Panc1 (cell line): ENCODE measurements around the gene STAP1. TPM values are rescaled to one million over a fixed set of nuclear protein-coding genes. Genes with fewer than 3 reads are reported as not detected.

Experiments used
- ATAC-seq: fragments of 200-7000 bp; cut with Tn5 transposase; 2 replicates; pipeline ENCODE4 v1.9.1; 2020; ENCODE audit warnings: mild to moderate bottlenecking, moderate library complexity
- BruUV-seq: library from RNA; stranded (reverse); fragments of 400-500 nt; replicated peaks from 2 replicates; lab custom pipeline; 2021; lab: Mats Ljungman, UMichigan
- CTCF ChIA-PET: fragments of 300-600 bp; sonication (Branson Sonifier 250); formaldehyde crosslinking; loops from one replicate; lab custom pipeline; 2022; ENCODE audit warnings: antibody characterized with exemption; lab: Charles Lee
- POLR2A ChIA-PET: fragments of 300-600 bp; sonication (Branson Sonifier 250); formaldehyde crosslinking; loops from one replicate; lab custom pipeline; 2022; ENCODE audit warnings: antibody characterized with exemption; lab: Charles Lee
- DNase-seq: peaks from one replicate; pipeline ENCODE4 v3.0.0-alpha.2; 2010; ENCODE audit warnings: low read depth, low spot score
- H3K27ac ChIP-seq: 2 replicates; pipeline ENCODE4 v1.5.1; 2011; ENCODE audit warnings: mild to moderate bottlenecking, low read length, inconsistent platforms
- H3K27me3 ChIP-seq: fragments of 200-500 bp; sonication (Bioruptor generic); 2 replicates; pipeline ENCODE4 v1.6.0; 2014; ENCODE audit warnings: low read length, inconsistent platforms; ENCODE audit not compliant: control insufficient read depth, insufficient read depth
- H3K36me3 ChIP-seq: fragments of 200-500 bp; sonication (Bioruptor generic); 2 replicates; pipeline ENCODE4 v1.5.1; 2014; ENCODE audit warnings: inconsistent platforms, mild to moderate bottlenecking, low read length, moderate library complexity; ENCODE audit not compliant: control insufficient read depth, insufficient read depth
- H3K4me1 ChIP-seq: 2 replicates; pipeline ENCODE4 v1.5.1; 2011; ENCODE audit warnings: inconsistent platforms, mild to moderate bottlenecking, low read length, moderate library complexity; ENCODE audit not compliant: control insufficient read depth, insufficient read depth
- H3K4me3 ChIP-seq, 2 experiments: 2 replicates each; pipeline ENCODE4 v1.5.1; 2011 to 2012; ENCODE audit warnings: low read depth in 2 of 2, low read length in 2 of 2, mild to moderate bottlenecking in 2 of 2, inconsistent platforms in 1 of 2, moderate library complexity in 1 of 2
- H3K9me3 ChIP-seq: fragments of 200-500 bp; sonication (Bioruptor generic); 2 replicates; pipeline ENCODE4 v1.5.1; 2014; ENCODE audit warnings: low read depth, mild to moderate bottlenecking, inconsistent platforms, low read length, moderate library complexity; ENCODE audit not compliant: control insufficient read depth, insufficient read depth
- CTCF ChIP-seq: fragments of 450-650 bp; IDR thresholded peaks from 2 replicates; pipeline ENCODE4 v1.5.1; 2017; ENCODE audit warnings: mild to moderate bottlenecking
- POLR2AphosphoS5 ChIP-seq: IDR thresholded peaks from 2 replicates; pipeline ENCODE4 v1.6.1; 2012; ENCODE audit warnings: mild to moderate bottlenecking, low read depth, low read length, moderate library complexity
- REST ChIP-seq, 2 experiments: IDR thresholded peaks; 2 replicates each; pipeline ENCODE4 v1.6.1; 2011 to 2012; ENCODE audit warnings: low read depth in 2 of 2, control low read depth in 1 of 2, low read length in 1 of 2, mild to moderate bottlenecking in 1 of 2, moderate library complexity in 1 of 2; ENCODE audit not compliant: insufficient read depth in 1 of 2
- SIN3A ChIP-seq: IDR thresholded peaks from 2 replicates; pipeline ENCODE4 v1.6.1; 2012; ENCODE audit warnings: low read depth, mild to moderate bottlenecking, low read length, moderate library complexity, borderline replicate concordance; ENCODE audit not compliant: insufficient read depth
- TCF7L2 ChIP-seq: IDR thresholded peaks from 2 replicates; pipeline ENCODE4 v1.6.1; 2011; ENCODE audit warnings: mild to moderate bottlenecking, low read depth, low read length, inconsistent platforms
- in situ Hi-C: cut with HindIII; loops from 2 replicates; pipeline ENCODE4 v1.10.0; 2016; ENCODE audit warnings: low sequenced_read_pairs, low pct_unique_long_range_greater_than_20kb
- intact Hi-C: fragments of 100-400 bp; cut with micrococcal nuclease; formaldehyde crosslinking; loops from one replicate; pipeline ENCODE4 v1.10.0; 2022; ENCODE audit not compliant: unreplicated experiment
- total RNA-seq: library from RNA; stranded (reverse); gene quantifications from one replicate; pipeline ENCODE4 v1.2.1, GENCODE V29; 2021; ENCODE audit not compliant: unreplicated experiment

The STAP1 gene
- total RNA-seq, 1 experiment from 2014 or later, result not detected

DNA sequence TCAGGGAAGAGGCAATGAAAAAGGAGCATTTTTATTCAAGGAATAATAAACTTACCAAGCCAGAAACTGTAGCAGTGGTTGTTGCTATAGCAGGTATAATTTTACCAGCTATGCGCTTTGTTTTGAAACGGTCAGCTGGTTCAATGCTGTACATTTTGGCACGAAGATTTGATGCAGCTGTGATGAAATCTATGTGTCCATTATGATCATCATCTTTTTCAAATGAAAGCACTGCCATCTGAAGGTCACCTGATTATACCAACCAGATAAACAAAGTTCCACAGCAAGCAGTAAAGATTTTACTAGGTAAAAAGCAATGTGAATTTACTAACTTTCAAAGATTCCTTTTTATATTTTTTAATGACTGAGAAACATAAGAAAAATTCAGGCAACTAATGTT is 66.4 kb downstream of the STAP1 start:
- ATAC-seq, result no peak
- Histone ChIP-seq H3K4me1 (no peaks in the 10 kb centered on the region), H3K9me3 (no peaks in the 10 kb centered on the region), H3K4me3 (no peak overlapping the region), H3K27ac (no peak overlapping the region), H3K27me3 (no peaks in the 10 kb centered on the region), H3K36me3 (peaks cover 18% of the 10 kb centered on the region)
- intact Hi-C loops, result no loop called here
- no TSS peak for BruUV-seq
- TF ChIP-seq REST (IDR thresholded peaks at IDR 0.05; ENCODE audit: insufficient read depth in 1 of 2, low read depth in 2 of 2, low read length in 1 of 2) (no peak), SIN3A (no peak), CTCF (no peak), POLR2AphosphoS5 (no peak)
- no peak for DNase-seq
- in situ Hi-C loops, result no loop called here
- ChIA-PET CTCF (no interaction called here), POLR2A (no interaction called here)

DNA sequence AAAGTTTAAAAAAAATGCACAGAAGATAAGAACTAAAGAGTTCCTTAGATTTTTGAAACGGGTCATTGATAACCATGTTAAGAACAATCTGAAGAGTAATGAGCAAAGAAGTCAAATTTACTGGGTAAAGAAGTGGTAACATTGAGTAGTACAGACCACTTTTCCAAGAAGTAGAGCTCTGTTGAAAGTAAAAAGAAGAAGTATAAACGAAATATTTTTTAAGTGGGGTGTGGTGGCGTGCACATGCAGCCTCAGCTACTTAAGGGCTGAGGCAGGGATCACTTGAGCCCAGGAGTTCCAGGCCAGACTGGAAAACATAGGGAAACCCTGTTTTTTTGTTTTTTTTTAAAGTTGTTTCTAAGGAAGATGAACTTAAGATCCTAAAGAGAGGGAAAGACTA is 74.0 kb downstream of the STAP1 start:
- no peak for TF ChIP-seq REST (IDR thresholded peaks at IDR 0.05; ENCODE audit: insufficient read depth in 1 of 2, low read depth in 2 of 2, low read length in 1 of 2)
- no peak for TF ChIP-seq POLR2AphosphoS5
- no peak for TF ChIP-seq TCF7L2
- no peak for TF ChIP-seq CTCF
- TF ChIP-seq SIN3A, result no peak
- DNase-seq (no peak), ATAC-seq (no peak)
- Histone ChIP-seq H3K36me3 (peaks cover 28% of the 10 kb centered on the region), H3K27ac (no peak overlapping the region), H3K9me3 (no peaks in the 10 kb centered on the region), H3K27me3 (no peaks in the 10 kb centered on the region), H3K4me1 (no peaks in the 10 kb centered on the region), H3K4me3 (no peak overlapping the region)
- intact Hi-C loops, result no loop called here
- in situ Hi-C loops, result no loop called here
- BruUV-seq, result no TSS peak
- ChIA-PET POLR2A (no interaction called here), CTCF (no interaction called here)
